Measurements from ENCODE around the gene ALDH9A1. TPM values are rescaled to one million over a fixed set of nuclear protein-coding genes. Genes with fewer than 3 reads are reported as not detected.
A peak's percentile ranks its signal among the peaks of the same experiment; 100 is the strongest.

The ALDH9A1 gene
- total and polyA plus RNA-seq, 2 donors (not counting 1 experiment from before 2014, with no cell fraction given): 217 to 270 TPM

- no peaks in the 10 kb centered on the region for H3K9me3 ChIP-seq (ENCODE audit: control insufficient read depth, insufficient read depth, low read depth, low read length)
- H3K27me3 ChIP-seq (ENCODE audit: control insufficient read depth, insufficient read depth, low read length): no peaks in the 10 kb centered on the region
- DNase-seq (ENCODE audit: low read depth in 2 of 2): no peak
- no peak for TF ChIP-seq CTCF (conservative IDR thresholded peaks at IDR 0.05 in 1 of 2, IDR thresholded peaks at IDR 0.05 in 1 of 2; ENCODE audit: low read depth in 1 of 2, low read length in 2 of 2)
- no peaks in the 10 kb centered on the region for H4K20me1 ChIP-seq (ENCODE audit: control insufficient read depth, extremely low read depth, insufficient read depth, low read length)
- H3K4me3 ChIP-seq (replicated peaks in 1 of 4; ENCODE audit: control extremely low read depth in 1 of 4, insufficient read depth in 1 of 4, low read depth in 3 of 4, low read length in 4 of 4): no peak overlapping the region
- no peaks in the 10 kb centered on the region for H3K36me3 ChIP-seq (ENCODE audit: control insufficient read depth, insufficient read depth, low read length)
- H3K79me2 ChIP-seq (ENCODE audit: control insufficient read depth, insufficient read depth, low read length): peaks cover 19% of the 10 kb centered on the region
- H3K4me2 ChIP-seq (ENCODE audit: extremely low read depth, insufficient read depth, low read length): no peak overlapping the region
- no peaks in the 10 kb centered on the region for H3K4me1 ChIP-seq (ENCODE audit: control insufficient read depth, extremely low read depth, insufficient read depth, low read length)
- H3K27ac ChIP-seq (ENCODE audit: insufficient read depth, low read length): no peak overlapping the region
- H2AFZ ChIP-seq (ENCODE audit: low read length): no peak overlapping the region
- no peak overlapping the region for H3K9ac ChIP-seq (ENCODE audit: insufficient read depth, low read length)
These were observed 1.2 kb upstream of the ALDH9A1 start for GRCh38 chr1:165699577-165699976.

- DNase-seq (ENCODE audit: low read depth in 2 of 2): no peak
- TF ChIP-seq EZH2 (IDR thresholded peaks at IDR 0.05; ENCODE audit: low read length, missing control alignments): no peak
- TF ChIP-seq CTCF (conservative IDR thresholded peaks at IDR 0.05 in 1 of 2, IDR thresholded peaks at IDR 0.05 in 1 of 2; ENCODE audit: low read depth in 1 of 2, low read length in 2 of 2): no peak
- H3K9ac ChIP-seq (ENCODE audit: insufficient read depth, low read length): peak overlapping the region; percentile 55
- no peaks in the 10 kb centered on the region for H3K9me3 ChIP-seq (ENCODE audit: control insufficient read depth, insufficient read depth, low read depth, low read length)
- peaks cover 24% of the 10 kb centered on the region for H3K79me2 ChIP-seq (ENCODE audit: control insufficient read depth, insufficient read depth, low read length)
- peak overlapping the region; percentile 99 for H2AFZ ChIP-seq (ENCODE audit: low read length)
- no peaks in the 10 kb centered on the region for H3K4me1 ChIP-seq (ENCODE audit: control insufficient read depth, extremely low read depth, insufficient read depth, low read length)
- peak overlapping the region; percentile 62 to 92 (median 64) for H3K4me3 ChIP-seq (replicated peaks in 1 of 4; ENCODE audit: control extremely low read depth in 1 of 4, insufficient read depth in 1 of 4, low read depth in 3 of 4, low read length in 4 of 4)
- H3K4me2 ChIP-seq (ENCODE audit: extremely low read depth, insufficient read depth, low read length): peak overlapping the region; percentile 98
- no peaks in the 10 kb centered on the region for H4K20me1 ChIP-seq (ENCODE audit: control insufficient read depth, extremely low read depth, insufficient read depth, low read length)
- no peaks in the 10 kb centered on the region for H3K36me3 ChIP-seq (ENCODE audit: control insufficient read depth, insufficient read depth, low read length)
- H3K27me3 ChIP-seq (ENCODE audit: control insufficient read depth, insufficient read depth, low read length): no peaks in the 10 kb centered on the region
- peak overlapping the region; percentile 53 for H3K27ac ChIP-seq (ENCODE audit: insufficient read depth, low read length)
These were observed 345 bp upstream of the ALDH9A1 start for GRCh38 chr1:165698761-165699052.

GRCh38 chr1:165697491-165697880, 876 bp downstream of the ALDH9A1 start:
- H3K4me3 ChIP-seq (replicated peaks in 1 of 4; ENCODE audit: control extremely low read depth in 1 of 4, insufficient read depth in 1 of 4, low read depth in 3 of 4, low read length in 4 of 4): peak overlapping the region; percentile 62 to 99 (median 84)
- no peaks in the 10 kb centered on the region for H3K36me3 ChIP-seq (ENCODE audit: control insufficient read depth, insufficient read depth, low read length)
- H3K9me3 ChIP-seq (ENCODE audit: control insufficient read depth, insufficient read depth, low read depth, low read length): no peaks in the 10 kb centered on the region
- no peaks in the 10 kb centered on the region for H4K20me1 ChIP-seq (ENCODE audit: control insufficient read depth, extremely low read depth, insufficient read depth, low read length)
- H3K4me1 ChIP-seq (ENCODE audit: control insufficient read depth, extremely low read depth, insufficient read depth, low read length): no peaks in the 10 kb centered on the region
- no peaks in the 10 kb centered on the region for H3K27me3 ChIP-seq (ENCODE audit: control insufficient read depth, insufficient read depth, low read length)
- peak overlapping the region; percentile 78 for H3K4me2 ChIP-seq (ENCODE audit: extremely low read depth, insufficient read depth, low read length)
- H3K9ac ChIP-seq (ENCODE audit: insufficient read depth, low read length): peak overlapping the region; percentile 36
- peak overlapping the region; percentile 78 for H3K27ac ChIP-seq (ENCODE audit: insufficient read depth, low read length)
- no peak overlapping the region for H2AFZ ChIP-seq (ENCODE audit: low read length)
- DNase-seq (ENCODE audit: low read depth in 2 of 2): peak in 1 of 2 donors; percentile 27
- peaks cover 24% of the 10 kb centered on the region for H3K79me2 ChIP-seq (ENCODE audit: control insufficient read depth, insufficient read depth, low read length)
- TF ChIP-seq CTCF (conservative IDR thresholded peaks at IDR 0.05 in 1 of 2, IDR thresholded peaks at IDR 0.05 in 1 of 2; ENCODE audit: low read depth in 1 of 2, low read length in 2 of 2): no peak
- TF ChIP-seq EZH2 (IDR thresholded peaks at IDR 0.05; ENCODE audit: low read length, missing control alignments): no peak
